B cell (primary cell): ENCODE data around the gene FZR1.

Experiments used
- EZH2 ChIP-seq: IDR thresholded peaks from 2 replicates; pipeline ENCODE4 v1.6.1; 2012; ENCODE audit warnings: borderline replicate concordance, low read depth, mild to moderate bottlenecking, moderate library complexity, low read length; ENCODE audit not compliant: insufficient read depth, poor library complexity, severe bottlenecking
- TF ChIP-seq, protein P1 (sequence below): fragments of 200-600 bp; IDR thresholded peaks from one replicate; pipeline ENCODE4 v1.8.0; 2022; ENCODE audit warnings: antibody characterized with exemption, mild to moderate bottlenecking

- TF ChIP-seq EZH2 = no peak
- TF ChIP-seq, protein P1, sequence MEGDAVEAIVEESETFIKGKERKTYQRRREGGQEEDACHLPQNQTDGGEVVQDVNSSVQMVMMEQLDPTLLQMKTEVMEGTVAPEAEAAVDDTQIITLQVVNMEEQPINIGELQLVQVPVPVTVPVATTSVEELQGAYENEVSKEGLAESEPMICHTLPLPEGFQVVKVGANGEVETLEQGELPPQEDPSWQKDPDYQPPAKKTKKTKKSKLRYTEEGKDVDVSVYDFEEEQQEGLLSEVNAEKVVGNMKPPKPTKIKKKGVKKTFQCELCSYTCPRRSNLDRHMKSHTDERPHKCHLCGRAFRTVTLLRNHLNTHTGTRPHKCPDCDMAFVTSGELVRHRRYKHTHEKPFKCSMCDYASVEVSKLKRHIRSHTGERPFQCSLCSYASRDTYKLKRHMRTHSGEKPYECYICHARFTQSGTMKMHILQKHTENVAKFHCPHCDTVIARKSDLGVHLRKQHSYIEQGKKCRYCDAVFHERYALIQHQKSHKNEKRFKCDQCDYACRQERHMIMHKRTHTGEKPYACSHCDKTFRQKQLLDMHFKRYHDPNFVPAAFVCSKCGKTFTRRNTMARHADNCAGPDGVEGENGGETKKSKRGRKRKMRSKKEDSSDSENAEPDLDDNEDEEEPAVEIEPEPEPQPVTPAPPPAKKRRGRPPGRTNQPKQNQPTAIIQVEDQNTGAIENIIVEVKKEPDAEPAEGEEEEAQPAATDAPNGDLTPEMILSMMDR = no peak
Measured at GRCh38 chr19:3478409-3479176, 27.5 kb upstream of the FZR1 start.
